CD4-positive, alpha-beta T cell treated with Interleukin-10 for 1 hour (primary cell): Measurements from ENCODE around the gene SCD.

Source experiments
- DNase-seq: peaks from one replicate; pipeline ENCODE4 v3.0.0-alpha.2; 2020

Gene SCD

GRCh38 chr10:100401631-100402328 lies 54.7 kb downstream of the SCD start:
- no peak for DNase-seq

GRCh38 chr10:100403734-100404133 lies 56.7 kb downstream of the SCD start:
- DNase-seq: no peak

- DNase-seq: no peak
These were observed 66.1 kb downstream of the SCD start for GRCh38 chr10:100413173-100413572.
